Measurements from ENCODE around the gene INO80C.
"Not testable (repeated sequence)": the region's sequence is repeated elsewhere in the genome, so short reads cannot be mapped to it uniquely, and the experiment has no call there.

INO80C gene

GRCh38 chr18:35488396-35488795 lies 9.4 kb downstream of the INO80C start:
- Mint-ChIP-seq H3K36me3 (peaks cover 28 to 38% of the 10 kb centered on the region in 2 donors), H3K4me1 (peaks cover 28 to 63% of the 10 kb centered on the region in 2 donors)
- DNase-seq; H3K27me3 Mint-ChIP-seq; ATAC-seq (replicated peaks); H3K9me3 Mint-ChIP-seq; H3K27ac Mint-ChIP-seq; H3K4me3 Mint-ChIP-seq: not testable (repeated sequence)

- not testable (repeated sequence) for H3K27me3 Mint-ChIP-seq; H3K27ac Mint-ChIP-seq; DNase-seq; H3K4me3 Mint-ChIP-seq; ATAC-seq (replicated peaks); H3K9me3 Mint-ChIP-seq
- Mint-ChIP-seq H3K4me1 (peaks cover 34 to 69% of the 10 kb centered on the region in 2 donors), H3K36me3 (peaks cover 28 to 44% of the 10 kb centered on the region in 2 donors)
Measured at GRCh38 chr18:35487525-35487924, 10.2 kb downstream of the INO80C start.

- ATAC-seq (replicated peaks) = no peak
- H3K9me3 Mint-ChIP-seq = peaks cover 3 to 8% of the 10 kb centered on the region in 2 donors
- no peak overlapping the region for H3K4me3 Mint-ChIP-seq
- DNase-seq = no peak
- peaks cover 27 to 53% of the 10 kb centered on the region in 2 donors for H3K36me3 Mint-ChIP-seq
- no peaks in the 10 kb centered on the region for H3K27me3 Mint-ChIP-seq
- peaks cover 36 to 63% of the 10 kb centered on the region in 2 donors for H3K4me1 Mint-ChIP-seq
- H3K27ac Mint-ChIP-seq = no peak overlapping the region
Measured at GRCh38 chr18:35485852-35486251, 11.9 kb downstream of the INO80C start.

- Mint-ChIP-seq H3K9me3 (peaks cover 3 to 8% of the 10 kb centered on the region in 2 donors), H3K36me3 (peaks cover 22 to 44% of the 10 kb centered on the region in 2 donors), H3K27me3 (no peaks in the 10 kb centered on the region), H3K4me1 (peaks cover 33 to 66% of the 10 kb centered on the region in 2 donors), H3K4me3 (no peak overlapping the region), H3K27ac (no peak overlapping the region)
- ATAC-seq (replicated peaks) (peak; percentile 72 to 75), DNase-seq (no peak)
Measured at GRCh38 chr18:35484034-35484433, 13.7 kb downstream of the INO80C start.

- Mint-ChIP-seq H3K4me1 (peaks cover 27 to 63% of the 10 kb centered on the region in 2 donors), H3K9me3 (no peaks in the 10 kb centered on the region), H3K4me3 (no peak overlapping the region), H3K27ac (no peak overlapping the region), H3K27me3 (no peaks in the 10 kb centered on the region), H3K36me3 (peaks cover 8 to 27% of the 10 kb centered on the region in 2 donors)
- no peak for DNase-seq
- no peak for ATAC-seq (replicated peaks)
Measured at GRCh38 chr18:35481960-35482366, 15.8 kb downstream of the INO80C start.

- DNase-seq (no peak), ATAC-seq (replicated peaks) (peak; percentile 53 to 54)
- Mint-ChIP-seq H3K9me3 (no peaks in the 10 kb centered on the region), H3K36me3 (peaks cover 16 to 35% of the 10 kb centered on the region in 2 donors), H3K4me1 (peaks cover 27 to 62% of the 10 kb centered on the region in 2 donors), H3K4me3 (no peak overlapping the region), H3K27me3 (no peaks in the 10 kb centered on the region), H3K27ac (peak overlapping the region; percentile 80)
Measured at GRCh38 chr18:35479911-35480586, 17.7 kb downstream of the INO80C start.

GRCh38 chr18:35478520-35479435 lies 19.0 kb downstream of the INO80C start:
- Mint-ChIP-seq H3K36me3 (peaks cover 21 to 40% of the 10 kb centered on the region in 2 donors), H3K4me1 (peaks cover 22 to 52% of the 10 kb centered on the region in 2 donors), H3K4me3 (no peak overlapping the region), H3K9me3 (no peaks in the 10 kb centered on the region), H3K27ac (no peak overlapping the region), H3K27me3 (no peaks in the 10 kb centered on the region)
- ATAC-seq (replicated peaks) (peak; percentile 79 to 87), DNase-seq (no peak)

- no peaks in the 10 kb centered on the region for H3K9me3 Mint-ChIP-seq
- peaks cover 18 to 52% of the 10 kb centered on the region in 2 donors for H3K4me1 Mint-ChIP-seq
- no peak overlapping the region for H3K4me3 Mint-ChIP-seq
- H3K27ac Mint-ChIP-seq = no peak overlapping the region
- H3K27me3 Mint-ChIP-seq = no peaks in the 10 kb centered on the region
- peaks cover 28 to 44% of the 10 kb centered on the region in 2 donors for H3K36me3 Mint-ChIP-seq
- DNase-seq (no peak), ATAC-seq (replicated peaks) (no peak)
Measured at GRCh38 chr18:35477974-35478373, 19.8 kb downstream of the INO80C start.

GRCh38 chr18:35477497-35477896 lies 20.3 kb downstream of the INO80C start:
- H3K9me3 Mint-ChIP-seq = no peaks in the 10 kb centered on the region
- peaks cover 14 to 47% of the 10 kb centered on the region in 2 donors for H3K4me1 Mint-ChIP-seq
- H3K4me3 Mint-ChIP-seq = peak overlapping the region in 1 of 2 donors; percentile 14
- H3K27ac Mint-ChIP-seq = no peak overlapping the region
- DNase-seq = no peak
- no peaks in the 10 kb centered on the region for H3K27me3 Mint-ChIP-seq
- peaks cover 33 to 44% of the 10 kb centered on the region in 2 donors for H3K36me3 Mint-ChIP-seq
- no peak for ATAC-seq (replicated peaks)

GRCh38 chr18:35474884-35475283 lies 22.9 kb downstream of the INO80C start:
- peaks cover 6 to 33% of the 10 kb centered on the region in 2 donors for H3K4me1 Mint-ChIP-seq
- DNase-seq (no peak), ATAC-seq (replicated peaks) (no peak)
- no peak overlapping the region for H3K4me3 Mint-ChIP-seq
- no peaks in the 10 kb centered on the region for H3K9me3 Mint-ChIP-seq
- no peaks in the 10 kb centered on the region for H3K27me3 Mint-ChIP-seq
- peaks cover 38 to 45% of the 10 kb centered on the region in 2 donors for H3K36me3 Mint-ChIP-seq
- H3K27ac Mint-ChIP-seq = peak overlapping the region; percentile 74

GRCh38 chr18:35473562-35473961 lies 24.2 kb downstream of the INO80C start:
- no peak overlapping the region for H3K27ac Mint-ChIP-seq
- ATAC-seq (replicated peaks) (no peak), DNase-seq (no peak)
- H3K36me3 Mint-ChIP-seq = peaks cover 43 to 53% of the 10 kb centered on the region in 2 donors
- no peak overlapping the region for H3K4me3 Mint-ChIP-seq
- no peaks in the 10 kb centered on the region for H3K27me3 Mint-ChIP-seq
- peaks cover 10 to 33% of the 10 kb centered on the region in 2 donors for H3K4me1 Mint-ChIP-seq
- H3K9me3 Mint-ChIP-seq = no peaks in the 10 kb centered on the region

GRCh38 chr18:35470435-35470834 lies 27.3 kb downstream of the INO80C start:
- no peak for DNase-seq

GRCh38 chr18:35469725-35470124 lies 28.0 kb downstream of the INO80C start:
- Mint-ChIP-seq H3K9me3 (no peaks in the 10 kb centered on the region), H3K4me1 (peaks cover 35 to 50% of the 10 kb centered on the region in 2 donors), H3K27me3 (no peaks in the 10 kb centered on the region), H3K4me3 (no peak overlapping the region), H3K36me3 (peaks cover 27 to 45% of the 10 kb centered on the region in 2 donors), H3K27ac (no peak overlapping the region)
- ATAC-seq (replicated peaks) (no peak), DNase-seq (no peak)

More at GRCh38 chr18:35470435-35470834, 27.3 kb downstream of the INO80C start:
- ATAC-seq (replicated peaks) = no peak
- no peak overlapping the region for H3K4me3 Mint-ChIP-seq
- no peaks in the 10 kb centered on the region for H3K27me3 Mint-ChIP-seq
- no peaks in the 10 kb centered on the region for H3K9me3 Mint-ChIP-seq
- H3K36me3 Mint-ChIP-seq = peaks cover 34 to 51% of the 10 kb centered on the region in 2 donors
- H3K4me1 Mint-ChIP-seq = peaks cover 33 to 46% of the 10 kb centered on the region in 2 donors
- H3K27ac Mint-ChIP-seq = no peak overlapping the region

- peaks cover 29 to 45% of the 10 kb centered on the region in 2 donors for H3K36me3 Mint-ChIP-seq
- H3K4me3 Mint-ChIP-seq = no peak overlapping the region
- DNase-seq = no peak
- ATAC-seq (replicated peaks) = no peak
- H3K27me3 Mint-ChIP-seq = no peaks in the 10 kb centered on the region
- H3K4me1 Mint-ChIP-seq = peaks cover 39 to 58% of the 10 kb centered on the region in 2 donors
- no peaks in the 10 kb centered on the region for H3K9me3 Mint-ChIP-seq
- no peak overlapping the region for H3K27ac Mint-ChIP-seq
Measured at GRCh38 chr18:35468711-35469110, 29.0 kb downstream of the INO80C start.
